LHCN-M2 (cell line): Measurements from ENCODE around the gene MEF2B. TPM values are rescaled to one million over a fixed set of nuclear protein-coding genes. Genes with fewer than 3 reads are reported as not detected.
"Not testable (repeated sequence)": the region's sequence is repeated elsewhere in the genome, so short reads cannot be mapped to it uniquely, and the experiment has no call there.

Source experiments
- DNase-seq: peaks from one replicate; pipeline ENCODE4 v3.0.0-alpha.2; 2012; ENCODE audit warnings: low read depth
- total RNA-seq: library from RNA; depleted of rRNA; stranded (reverse); fragments of >200 nt; gene quantifications from 2 replicates; pipeline ENCODE4 v1.2.3, GENCODE V29; 2014

Gene MEF2B
- total RNA-seq, 1 experiment from 2014 or later = 0.17 TPM

DNA sequence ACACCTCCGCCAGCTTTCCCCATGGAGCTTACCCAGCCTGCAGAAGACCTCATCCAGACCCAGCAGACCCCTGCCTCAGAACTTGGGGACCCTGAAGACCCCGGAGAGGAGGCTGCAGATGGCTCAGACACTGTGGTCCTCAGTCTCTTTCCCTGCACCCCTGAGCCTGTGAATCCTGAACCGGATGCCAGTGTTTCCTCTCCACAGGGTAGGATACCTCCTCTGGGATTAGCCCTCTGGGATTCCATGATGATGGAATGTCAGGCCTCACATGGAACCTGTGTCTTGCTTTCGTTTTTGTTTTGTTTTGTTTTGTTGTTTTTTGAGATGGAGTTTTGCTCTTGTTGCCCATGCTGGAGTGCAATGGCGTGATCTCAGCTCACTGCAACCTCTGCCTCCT is 23.9 kb upstream of the MEF2B start:
- no peak for DNase-seq

DNA sequence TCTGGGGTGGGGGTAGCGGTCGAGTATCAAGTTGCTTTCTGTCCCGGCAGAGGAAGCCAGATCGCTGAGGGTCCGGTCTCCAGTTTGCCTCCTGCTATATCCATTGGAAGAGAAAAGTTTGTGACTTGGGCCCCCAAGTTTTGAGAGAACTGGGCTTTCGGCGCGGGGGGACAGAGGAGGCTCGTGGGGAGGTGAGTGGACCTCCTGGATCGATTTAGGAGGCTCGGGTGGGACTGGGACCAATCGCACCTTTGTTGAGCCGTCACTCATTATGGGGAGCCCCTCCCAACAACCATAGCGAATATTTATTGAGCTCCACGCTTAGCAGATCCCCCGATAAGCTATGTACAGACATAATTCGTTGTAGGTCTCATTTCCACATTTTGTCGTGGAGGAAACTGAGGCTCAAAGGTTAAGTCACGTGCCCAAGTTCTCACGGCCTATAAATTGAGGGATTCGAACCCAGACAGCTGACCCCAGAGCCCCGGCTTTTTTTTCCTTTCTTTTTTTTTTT is 22.9 kb upstream of the MEF2B start:
- DNase-seq = no peak

DNA sequence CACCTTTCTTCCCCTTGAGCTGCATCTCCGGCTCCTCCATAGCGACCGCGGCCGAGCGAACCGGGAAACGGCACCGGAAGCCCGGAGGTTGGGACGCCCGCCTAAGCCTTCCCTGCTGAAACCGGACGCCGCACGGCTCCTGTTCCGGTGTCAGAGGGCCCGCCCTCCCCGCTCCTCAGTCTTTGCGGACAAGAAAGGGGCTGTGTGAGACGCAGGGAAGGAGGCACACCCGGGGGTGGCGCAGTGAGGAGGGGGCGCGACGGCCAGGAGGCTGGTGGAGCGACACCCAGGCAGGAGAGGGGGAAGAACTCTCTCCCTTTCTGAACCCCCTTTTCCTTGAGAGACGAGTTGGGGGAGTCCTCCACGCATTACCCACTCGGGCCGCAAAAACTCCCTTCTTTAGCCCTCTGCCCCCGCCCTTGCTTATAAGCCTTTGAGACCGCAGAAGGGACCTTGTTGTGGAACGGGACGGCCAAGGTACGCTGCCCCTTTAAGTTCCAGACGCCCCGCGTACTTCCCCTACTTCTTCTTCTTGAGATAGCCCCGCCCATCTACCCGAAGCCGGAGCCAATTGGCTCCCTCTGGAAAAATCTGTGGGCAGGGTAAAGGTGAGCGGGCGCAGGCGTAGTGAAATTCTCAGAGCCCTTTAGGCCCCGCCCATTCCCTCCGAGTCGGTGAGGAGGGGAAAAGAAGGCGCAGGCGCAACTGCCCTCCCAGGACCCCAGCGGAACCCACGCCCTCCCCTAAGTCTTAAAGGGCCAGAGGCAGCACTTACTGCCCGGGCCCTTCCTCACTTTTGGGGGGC is 22.2 kb upstream of the MEF2B start, which contains the start of the genes BORCS8 and RFXANK:
TSS of gene BORCS8 (minus strand) at position 75 of the 805 bp plus-strand sequence. CDS start at position 40, 35 bp downstream.
TSS of gene RFXANK (plus strand) at position 181 of the 805 bp plus-strand sequence. CDS start 1,689 bp downstream, outside the sequence.
- DNase-seq = peak; percentile 99

DNA sequence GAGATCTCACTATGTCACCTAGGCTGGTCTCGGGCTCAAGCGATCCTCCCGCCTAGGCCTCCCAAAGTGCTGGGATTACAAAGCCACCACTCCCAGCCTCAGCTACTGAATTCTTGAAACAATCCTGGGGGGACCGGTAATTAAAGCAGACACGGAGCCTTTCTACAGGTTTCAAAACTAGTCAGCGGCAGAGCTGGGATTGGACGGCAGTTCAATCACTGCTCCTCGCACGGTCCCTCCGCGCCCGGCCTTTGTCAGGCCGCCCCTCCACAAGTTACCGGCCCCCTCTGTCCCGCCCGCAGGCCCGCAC is 21.7 kb upstream of the MEF2B start:
- DNase-seq = no peak

DNA sequence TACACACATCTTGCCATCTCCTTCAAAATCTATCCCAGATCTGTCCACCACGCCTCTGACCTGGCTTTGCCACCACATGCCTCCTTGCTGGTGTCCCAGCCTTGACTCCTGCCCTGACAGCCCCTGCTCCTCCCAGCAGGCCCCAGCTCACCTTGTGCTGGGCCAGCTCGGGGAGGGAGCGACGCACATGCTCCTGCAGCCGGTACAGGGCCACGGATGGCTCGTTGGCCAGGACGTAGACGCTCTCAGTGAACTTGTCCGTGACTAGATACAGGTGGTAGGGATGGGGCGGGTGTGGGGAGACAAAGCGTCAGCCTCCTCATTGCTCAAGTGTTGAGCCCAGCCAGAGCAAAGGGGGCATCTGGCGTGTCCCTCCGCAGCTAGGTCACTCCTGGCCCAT is 16.7 kb upstream of the MEF2B start:
- no peak for DNase-seq

GRCh38 chr19:19185853-19186740 is 16.0 kb upstream of the MEF2B start:
- DNase-seq = peak; percentile 38

DNA sequence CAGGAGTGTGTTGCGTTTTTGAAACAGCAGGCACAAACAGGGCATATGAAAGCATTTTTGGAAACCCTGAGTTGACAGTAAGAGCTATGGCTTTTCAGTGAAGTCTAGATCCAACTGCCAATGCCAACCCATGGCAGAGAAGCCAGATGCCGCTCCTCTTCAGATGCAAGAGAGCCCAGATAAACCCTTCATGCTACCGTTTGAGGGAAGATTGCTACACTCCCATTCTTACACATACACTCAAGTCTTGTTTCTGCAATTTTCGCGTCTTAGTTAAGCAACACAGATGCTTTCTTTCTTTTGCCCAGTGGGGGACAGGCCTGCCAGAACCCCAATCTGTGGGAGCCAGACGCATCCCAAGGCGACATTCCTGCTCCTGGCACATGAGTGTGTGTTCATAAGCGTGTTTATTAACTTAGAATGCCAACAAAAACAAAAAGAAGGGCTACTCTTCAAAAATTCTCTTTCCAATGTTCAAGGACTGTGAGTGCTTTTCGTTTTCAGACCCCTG is 11.5 kb upstream of the MEF2B start:
- no peak for DNase-seq

DNA sequence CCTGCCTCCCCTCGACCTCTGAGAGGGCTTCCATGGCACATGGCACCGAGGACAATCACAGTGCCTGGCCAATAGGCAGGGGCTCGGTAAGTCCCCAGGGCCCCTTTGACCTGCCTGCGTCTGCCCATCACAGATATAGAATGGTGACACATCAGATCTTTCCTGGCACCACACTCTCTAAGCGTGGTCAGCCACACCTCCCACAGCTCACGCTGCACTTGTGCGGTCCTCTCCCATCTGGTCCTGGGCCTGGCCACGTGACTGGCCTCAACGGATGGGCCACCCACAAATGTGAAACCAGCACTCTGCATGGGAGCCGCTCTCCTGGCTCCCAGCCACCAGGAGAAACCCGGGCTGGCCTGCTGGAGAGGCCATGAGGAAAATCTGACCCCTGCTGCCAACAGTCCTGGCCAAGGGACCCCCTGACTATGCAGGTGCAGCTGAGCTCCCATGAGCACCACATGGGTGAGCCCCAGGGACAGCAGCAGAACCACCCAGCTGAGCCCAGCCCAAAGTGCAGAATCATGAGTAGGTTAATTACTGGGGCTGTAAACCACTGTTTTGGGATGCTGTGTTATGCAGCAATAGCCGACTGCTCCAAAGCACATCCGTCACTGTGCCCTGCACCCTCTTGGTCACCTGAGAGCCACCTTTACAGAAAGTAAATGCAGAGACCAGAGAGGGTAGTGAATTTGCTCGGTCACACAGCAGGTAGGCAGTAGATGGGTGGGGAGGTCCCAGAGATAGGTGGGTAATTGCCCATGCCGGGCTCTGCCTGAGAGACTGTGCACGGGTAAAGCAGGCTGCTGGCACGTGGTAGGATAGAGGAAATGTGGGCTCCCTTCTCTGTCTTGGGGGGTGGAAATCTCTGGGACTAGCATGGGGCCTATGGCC is 9.7 kb upstream of the MEF2B start:
- no peak for DNase-seq

- no peak for DNase-seq
These were observed 6.9 kb upstream of the MEF2B start for GRCh38 chr19:19176950-19177349.

DNA sequence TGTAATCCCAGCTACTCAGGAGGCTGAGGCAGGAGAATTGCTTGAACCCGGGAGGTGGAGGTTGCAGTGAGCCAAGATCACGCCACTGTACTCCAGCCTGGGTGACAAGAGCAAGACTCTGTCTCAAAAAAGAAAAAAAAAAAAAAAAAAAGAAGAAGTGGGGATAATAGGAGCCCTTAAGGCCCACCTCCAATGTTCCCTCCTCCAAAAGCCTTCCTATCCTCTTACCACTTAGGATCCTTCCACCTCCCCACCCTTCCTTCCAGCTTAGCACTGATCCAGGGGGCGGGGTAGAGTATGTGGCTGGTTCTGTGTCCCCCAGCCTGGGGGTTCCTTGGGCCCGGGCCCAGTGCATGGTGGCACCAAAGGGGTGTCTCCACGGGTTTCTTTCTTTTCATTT is 3.2 kb upstream of the MEF2B start:
- DNase-seq = not testable (repeated sequence)

DNA sequence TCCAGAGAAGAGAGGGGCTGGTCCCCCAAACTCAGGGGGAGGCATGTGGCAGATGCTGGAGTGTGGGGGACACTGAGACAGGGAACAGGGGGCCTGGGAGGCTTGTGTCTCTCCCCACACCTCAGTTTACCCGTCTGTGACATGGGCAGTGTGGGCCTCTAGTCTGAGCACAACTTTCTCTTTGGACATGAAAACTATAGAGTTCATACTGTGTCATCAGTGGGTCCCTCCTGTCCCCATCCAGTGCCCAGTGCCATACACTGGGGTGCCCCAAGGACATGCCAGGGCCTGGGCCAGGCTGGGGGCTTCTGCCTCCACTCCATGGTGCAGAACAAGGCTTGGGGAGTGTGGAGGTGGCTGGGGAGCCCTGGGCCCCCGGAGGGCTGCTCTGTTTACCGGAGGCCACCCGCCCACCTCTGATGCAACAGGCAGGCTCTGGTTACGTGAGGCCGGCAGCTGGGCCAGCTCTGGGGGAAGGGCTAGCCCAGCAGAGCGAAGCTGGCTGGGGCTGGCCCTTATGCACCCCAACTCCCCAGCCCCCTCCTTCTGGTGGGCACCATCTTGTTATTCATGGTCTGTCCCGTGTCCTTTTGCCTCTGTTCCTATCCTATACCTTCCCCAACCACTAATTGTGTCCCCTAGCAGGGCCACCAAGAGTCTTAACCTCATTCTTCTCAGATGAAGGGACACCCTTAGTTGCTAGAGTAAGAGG is 1.9 kb upstream of the MEF2B start:
- DNase-seq = peak; percentile 34

DNA sequence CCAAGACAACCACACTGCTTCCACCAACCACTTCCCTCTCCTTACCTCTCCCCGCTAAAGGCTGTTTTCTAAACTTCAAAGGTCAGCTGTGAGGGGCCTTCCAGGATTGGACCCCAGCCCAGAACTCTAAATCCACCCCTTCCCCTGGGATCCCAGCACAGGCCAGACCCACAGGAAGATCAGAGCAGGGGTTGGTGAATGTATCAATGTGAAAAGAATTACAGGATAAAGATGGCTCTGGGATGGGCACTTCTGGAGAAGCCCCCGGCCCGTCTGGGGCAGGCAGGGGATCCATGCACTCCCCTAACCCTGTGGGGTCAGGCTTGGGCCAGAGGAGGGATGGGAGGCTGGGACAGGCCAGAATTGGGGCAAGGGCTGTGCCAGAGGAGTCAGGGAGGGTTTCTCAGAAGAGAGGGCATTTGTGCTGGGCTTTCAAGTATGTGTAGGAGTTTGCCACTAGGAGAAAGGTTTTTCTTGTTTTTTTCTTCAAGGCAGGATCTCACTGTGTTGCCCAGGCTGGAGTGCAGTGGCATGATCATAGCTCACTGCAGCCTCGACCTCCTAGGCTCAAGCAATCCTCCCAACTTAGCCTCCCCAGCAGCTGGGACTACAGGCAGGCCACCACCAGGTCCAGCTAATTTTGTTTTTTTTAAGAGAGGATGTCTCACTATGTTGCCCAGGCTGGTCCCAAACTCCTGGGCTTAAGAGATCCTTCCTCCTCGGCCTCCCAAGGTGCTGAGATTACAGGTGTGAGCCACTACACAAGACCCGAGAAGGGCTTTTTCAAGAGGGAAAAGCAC is 1.0 kb upstream of the MEF2B start:
- DNase-seq = no peak

- no peak for DNase-seq
These were observed 619 bp downstream of the MEF2B start for GRCh38 chr19:19169236-19170052.

GRCh38 chr19:19167612-19168011 is 2.5 kb downstream of the MEF2B start:
- no peak for DNase-seq

DNA sequence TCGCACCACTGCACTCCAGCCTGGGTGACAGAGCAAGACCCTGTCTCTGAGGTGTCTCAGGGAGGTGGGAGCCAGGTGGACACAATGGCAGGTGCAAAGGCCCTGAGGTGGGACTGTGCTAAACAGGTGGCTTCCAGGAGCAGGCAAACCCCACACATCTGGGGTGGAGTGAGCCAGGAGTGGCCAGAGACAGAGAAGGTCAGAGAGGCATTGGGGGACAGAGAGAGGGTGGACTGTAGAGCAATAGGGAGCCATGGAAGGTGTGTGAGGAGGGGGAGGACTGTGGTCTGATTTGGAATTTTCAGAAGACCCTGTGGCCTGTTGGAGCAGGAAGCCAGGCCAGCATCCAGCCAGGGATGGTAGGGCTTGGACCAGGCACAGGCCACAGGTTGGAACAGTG is 4.7 kb downstream of the MEF2B start:
- DNase-seq = no peak

GRCh38 chr19:19162495-19162894 is 7.6 kb downstream of the MEF2B start:
- no peak for DNase-seq

- no peak for DNase-seq
These were observed 9.5 kb downstream of the MEF2B start for GRCh38 chr19:19160461-19161035.

- DNase-seq = no peak
These were observed 10.5 kb downstream of the MEF2B start for GRCh38 chr19:19159534-19159933.
